ENCODE measurements around the gene HELZ.

DNA sequence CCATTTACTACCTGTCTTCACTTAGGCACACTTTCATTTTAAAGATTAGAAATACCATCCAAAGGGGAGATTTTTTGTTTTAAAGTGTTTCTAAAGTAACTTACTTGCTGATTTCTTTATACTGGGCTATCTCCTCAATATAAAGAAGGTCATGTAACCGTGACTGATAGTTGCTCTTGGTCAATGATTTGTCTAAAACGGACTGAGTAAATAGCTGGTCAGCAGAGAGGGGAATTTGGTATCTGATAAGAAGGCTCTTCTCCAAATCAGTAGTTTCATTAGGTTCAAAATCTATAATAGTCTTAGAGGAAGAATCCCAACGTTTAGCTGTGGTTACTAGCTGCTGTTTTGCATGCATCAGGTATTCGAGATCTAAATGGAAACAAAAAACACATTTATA is 66.4 kb downstream of the HELZ start:
- TF ChIP-seq, protein P1, sequence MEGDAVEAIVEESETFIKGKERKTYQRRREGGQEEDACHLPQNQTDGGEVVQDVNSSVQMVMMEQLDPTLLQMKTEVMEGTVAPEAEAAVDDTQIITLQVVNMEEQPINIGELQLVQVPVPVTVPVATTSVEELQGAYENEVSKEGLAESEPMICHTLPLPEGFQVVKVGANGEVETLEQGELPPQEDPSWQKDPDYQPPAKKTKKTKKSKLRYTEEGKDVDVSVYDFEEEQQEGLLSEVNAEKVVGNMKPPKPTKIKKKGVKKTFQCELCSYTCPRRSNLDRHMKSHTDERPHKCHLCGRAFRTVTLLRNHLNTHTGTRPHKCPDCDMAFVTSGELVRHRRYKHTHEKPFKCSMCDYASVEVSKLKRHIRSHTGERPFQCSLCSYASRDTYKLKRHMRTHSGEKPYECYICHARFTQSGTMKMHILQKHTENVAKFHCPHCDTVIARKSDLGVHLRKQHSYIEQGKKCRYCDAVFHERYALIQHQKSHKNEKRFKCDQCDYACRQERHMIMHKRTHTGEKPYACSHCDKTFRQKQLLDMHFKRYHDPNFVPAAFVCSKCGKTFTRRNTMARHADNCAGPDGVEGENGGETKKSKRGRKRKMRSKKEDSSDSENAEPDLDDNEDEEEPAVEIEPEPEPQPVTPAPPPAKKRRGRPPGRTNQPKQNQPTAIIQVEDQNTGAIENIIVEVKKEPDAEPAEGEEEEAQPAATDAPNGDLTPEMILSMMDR (IDR thresholded peaks at IDR 0.05), result no peak
- TF ChIP-seq POLR2A (IDR thresholded peaks at IDR 0.05), result no peak
- no peak for TF ChIP-seq POLR2AphosphoS5 (IDR thresholded peaks at IDR 0.05)
